ENCODE data around the gene MCM7. TPM values are rescaled to one million over a fixed set of nuclear protein-coding genes. Genes with fewer than 3 reads are reported as not detected.

The MCM7 gene
- total RNA-seq, 1 donor from 2014 or later = 426 TPM

- peaks cover 45% of the 10 kb centered on the region for H3K4me1 Mint-ChIP-seq
Measured at GRCh38 chr7:100080907-100081534, 20.2 kb downstream of the MCM7 start.

DNA sequence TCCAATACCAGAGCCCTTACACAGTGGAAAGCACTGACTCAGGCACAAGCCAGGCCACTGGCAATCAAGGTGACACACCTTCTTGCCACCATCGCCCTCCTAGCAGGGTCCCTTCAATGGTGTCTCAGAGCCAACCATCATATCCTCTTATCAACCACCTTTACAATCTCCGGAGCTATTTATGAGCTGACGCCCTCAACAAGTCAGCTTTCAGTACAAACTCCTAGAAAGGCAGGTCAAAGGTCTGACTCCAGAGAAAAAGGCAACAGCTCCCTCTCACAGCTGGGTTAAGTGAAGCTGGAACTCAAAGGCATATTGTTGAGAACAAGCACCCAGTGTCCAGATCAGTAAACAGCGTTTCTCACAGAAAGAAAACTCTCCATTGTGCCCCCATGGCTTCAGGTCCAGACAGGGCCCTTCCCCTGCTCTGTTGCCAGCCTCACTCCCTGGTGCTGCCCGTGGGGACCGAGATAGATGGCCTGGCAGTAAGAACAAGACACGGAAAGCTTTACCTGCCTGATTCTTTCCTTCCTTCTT, 22.1 kb downstream of the MCM7 start:
- DNase-seq (ENCODE audit: low read depth, low spot score) = peak; percentile 21
- Mint-ChIP-seq H3K27me3 (ENCODE audit: low read depth) (peaks cover 12% of the 10 kb centered on the region), H3K4me3 (peak overlapping the region; percentile 97), H3K27ac (ENCODE audit: unreplicated experiment) (peak overlapping the region; percentile 93), H3K36me3 (ENCODE audit: low read depth) (peaks cover 48% of the 10 kb centered on the region), H3K9me3 (peaks cover 3% of the 10 kb centered on the region), H3K4me1 (peaks cover 45% of the 10 kb centered on the region)
- no peak for TF ChIP-seq CTCF (conservative IDR thresholded peaks at IDR 0.05)

More at GRCh38 chr7:100080907-100081534, 20.2 kb downstream of the MCM7 start:
- peak overlapping the region; percentile 99 for H3K27ac Mint-ChIP-seq (ENCODE audit: unreplicated experiment)
- TF ChIP-seq CTCF (conservative IDR thresholded peaks at IDR 0.05) = no peak
- peaks cover 3% of the 10 kb centered on the region for H3K9me3 Mint-ChIP-seq
- peaks cover 29% of the 10 kb centered on the region for H3K27me3 Mint-ChIP-seq (ENCODE audit: low read depth)
- no peak for DNase-seq (ENCODE audit: low read depth, low spot score)
- H3K36me3 Mint-ChIP-seq (ENCODE audit: low read depth) = peaks cover 29% of the 10 kb centered on the region
- H3K4me3 Mint-ChIP-seq = peak overlapping the region; percentile 97

GRCh38 chr7:100077205-100077604, 24.0 kb downstream of the MCM7 start:
- TF ChIP-seq CTCF (conservative IDR thresholded peaks at IDR 0.05) = no peak
- Mint-ChIP-seq H3K36me3 (ENCODE audit: low read depth) (peaks cover 67% of the 10 kb centered on the region), H3K4me1 (peaks cover 38% of the 10 kb centered on the region), H3K27ac (ENCODE audit: unreplicated experiment) (no peak overlapping the region), H3K9me3 (peaks cover 11% of the 10 kb centered on the region), H3K27me3 (ENCODE audit: low read depth) (peaks cover 5% of the 10 kb centered on the region), H3K4me3 (peak overlapping the region; percentile 83)
- no peak for DNase-seq (ENCODE audit: low read depth, low spot score)

DNA sequence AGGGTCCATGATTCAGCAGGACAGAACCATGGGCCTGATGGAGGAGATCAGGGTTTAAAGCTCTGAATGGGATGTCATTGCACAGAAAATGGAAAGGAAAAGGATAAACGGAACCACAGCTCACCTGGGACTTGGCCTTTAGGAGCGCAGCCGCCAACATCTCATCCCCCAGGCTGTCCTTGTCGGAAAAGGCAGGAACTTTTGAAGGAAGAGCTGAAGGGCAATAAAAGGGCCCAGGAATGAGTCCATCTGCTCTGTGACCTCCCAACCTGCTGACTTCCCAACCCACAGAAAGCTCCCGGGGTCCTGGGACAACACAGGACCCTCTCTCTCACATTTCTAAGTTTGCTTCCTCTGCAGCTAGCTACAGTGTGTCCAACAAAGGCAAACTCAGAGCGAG, 25.8 kb downstream of the MCM7 start:
- no peak overlapping the region for H3K27ac Mint-ChIP-seq (ENCODE audit: unreplicated experiment)
- no peak for TF ChIP-seq CTCF (conservative IDR thresholded peaks at IDR 0.05)
- H3K4me1 Mint-ChIP-seq = peaks cover 23% of the 10 kb centered on the region
- H3K9me3 Mint-ChIP-seq = peaks cover 25% of the 10 kb centered on the region
- peaks cover 82% of the 10 kb centered on the region for H3K36me3 Mint-ChIP-seq (ENCODE audit: low read depth)
- no peak for DNase-seq (ENCODE audit: low read depth, low spot score)
- H3K27me3 Mint-ChIP-seq (ENCODE audit: low read depth) = peaks cover 3% of the 10 kb centered on the region
- H3K4me3 Mint-ChIP-seq = peak overlapping the region; percentile 69

- Mint-ChIP-seq H3K4me3 (peak overlapping the region; percentile 2), H3K27me3 (ENCODE audit: low read depth) (peaks cover 3% of the 10 kb centered on the region), H3K4me1 (peaks cover 18% of the 10 kb centered on the region), H3K9me3 (peaks cover 25% of the 10 kb centered on the region), H3K36me3 (ENCODE audit: low read depth) (peaks cover 84% of the 10 kb centered on the region), H3K27ac (ENCODE audit: unreplicated experiment) (no peak overlapping the region)
- no peak for TF ChIP-seq CTCF (conservative IDR thresholded peaks at IDR 0.05)
- DNase-seq (ENCODE audit: low read depth, low spot score) = no peak
Measured at GRCh38 chr7:100074841-100075240, 26.4 kb downstream of the MCM7 start.

All from neural crest cell (in vitro differentiated cells).